Measurements from ENCODE around the gene MAPT. TPM values are rescaled to one million over a fixed set of nuclear protein-coding genes. Genes with fewer than 3 reads are reported as not detected.

MAPT gene
- total RNA-seq, 1 experiment from 2014 or later: 37.5 TPM

- Histone ChIP-seq H3K9ac (ENCODE audit: low read length) (no peak overlapping the region), H3K9me2 (ENCODE audit: insufficient read depth) (no peaks in the 10 kb centered on the region), H3K4me1 (ENCODE audit: control insufficient read depth in 1 of 2, insufficient read depth in 2 of 2, low read length in 2 of 2) (peaks cover 0 to 23% of the 10 kb centered on the region in 2 experiments; a peak in 2 of 4 replicates), H3K27ac (ENCODE audit: low read depth, low read length) (no peak overlapping the region), H3K9me3 (ENCODE audit: control insufficient read depth in 1 of 2, insufficient read depth in 1 of 2, low read depth in 1 of 2, low read length in 2 of 2) (no peaks in the 10 kb centered on the region), H4K20me1 (ENCODE audit: insufficient read depth) (no peaks in the 10 kb centered on the region), H3K79me2 (ENCODE audit: insufficient read depth, low read length) (no peaks in the 10 kb centered on the region), H3K36me3 (ENCODE audit: control insufficient read depth in 1 of 2, insufficient read depth in 2 of 2, low read length in 2 of 2) (no peaks in the 10 kb centered on the region), H3K4me3 (replicated peaks in 1 of 2; ENCODE audit: low read depth in 1 of 2, low read length in 2 of 2) (no peak overlapping the region), H3K27me3 (ENCODE audit: insufficient read depth, low read length) (no peaks in the 10 kb centered on the region), H2AFZ (ENCODE audit: low read depth, low read length, poor library complexity, severe bottlenecking) (no peak overlapping the region), H3K4me2 (ENCODE audit: low read length) (no peak overlapping the region)
- POLR2A ChIA-PET: no interaction called here
- RAD21 ChIA-PET (ENCODE audit: low non-redundant PET in 1 of 2, low total read pairs in 2 of 2, uncharacterized antibody in 2 of 2, unreplicated experiment in 2 of 2): no interaction called here
- BruUV-seq (replicated peaks): no TSS peak
- no peak for DNase-seq (ENCODE audit: low read depth, low spot score)
- ATAC-seq: no peak
- TF ChIP-seq REST (IDR thresholded peaks at IDR 0.05; ENCODE audit: low read depth): no peak
- no peak for TF ChIP-seq ATF3 (IDR thresholded peaks at IDR 0.05)
- no peak for TF ChIP-seq SIN3A (IDR thresholded peaks at IDR 0.05; ENCODE audit: low read depth)
- no peak for TF ChIP-seq ELF1 (IDR thresholded peaks at IDR 0.05; ENCODE audit: borderline replicate concordance, low read depth)
- TF ChIP-seq ZFX (IDR thresholded peaks at IDR 0.05): no peak
- TF ChIP-seq SRF (IDR thresholded peaks at IDR 0.05; ENCODE audit: low read depth): no peak
- TF ChIP-seq YY1 (IDR thresholded peaks at IDR 0.05; ENCODE audit: extremely low read depth, insufficient replicate concordance, low read depth, low read length): no peak
- TF ChIP-seq CBX3 (IDR thresholded peaks at IDR 0.05; ENCODE audit: low read depth): no peak
- no peak for TF ChIP-seq ZNF274 (IDR thresholded peaks at IDR 0.05; ENCODE audit: low read depth, low read length)
- TF ChIP-seq EZH2 (IDR thresholded peaks at IDR 0.05): no peak
- TF ChIP-seq SP1 (IDR thresholded peaks at IDR 0.05; ENCODE audit: low read depth): no peak
- TF ChIP-seq MAX (IDR thresholded peaks at IDR 0.05): no peak
- no peak for TF ChIP-seq CEBPB (IDR thresholded peaks at IDR 0.05; ENCODE audit: low read depth)
- TF ChIP-seq EZH2phosphoT487 (IDR thresholded peaks at IDR 0.05; ENCODE audit: borderline replicate concordance): no peak
- TF ChIP-seq ZBTB33 (IDR thresholded peaks at IDR 0.05; ENCODE audit: extremely low read depth, insufficient replicate concordance, low read length): no peak
- no peak for TF ChIP-seq TCF7L2 (IDR thresholded peaks at IDR 0.05; ENCODE audit: borderline replicate concordance, extremely low read depth, insufficient read depth, insufficient read length)
- TF ChIP-seq POLR2AphosphoS5 (IDR thresholded peaks at IDR 0.05; ENCODE audit: low read depth, low read length): no peak
- no peak for TF ChIP-seq POLR2A (IDR thresholded peaks at IDR 0.05; ENCODE audit: borderline replicate concordance, extremely low read depth, insufficient read depth, insufficient read length)
- no peak for TF ChIP-seq JUND (IDR thresholded peaks at IDR 0.05)
- CTCF ChIA-PET: interaction anchor here (1.0 kb wide), 2 partner anchors 51 to 78 kb away, joined by 3 read pairs; no protein-coding TSS in a partner anchor
- intact Hi-C loops (cut with micrococcal nuclease): no loop called here
Observed at GRCh38 chr17:45871718-45872117, 22.6 kb upstream of the MAPT start.

All from HCT116 (cell line).